Measurements from ENCODE around the gene LCE6A.

LCE6A gene

GRCh38 chr1:152884085-152884484, 41.4 kb downstream of the LCE6A start:
- Histone ChIP-seq H2AFZ (ENCODE audit: low read depth, low read length) (no peak overlapping the region), H3K27me3 (ENCODE audit: insufficient read depth, low read length, poor library complexity) (peaks cover 5% of the 10 kb centered on the region)
- TF ChIP-seq EZH2 (IDR thresholded peaks at IDR 0.05; ENCODE audit: borderline replicate concordance, low read depth, low read length, severe bottlenecking) (no peak), CTCF (IDR thresholded peaks at IDR 0.05; ENCODE audit: borderline replicate concordance, extremely low read depth, low read length, poor library complexity, severe bottlenecking) (no peak)

GRCh38 chr1:152884506-152884905, 41.9 kb downstream of the LCE6A start:
- Histone ChIP-seq H3K9me3 (ENCODE audit: insufficient read depth, low read length, severe bottlenecking) (no peaks in the 10 kb centered on the region), H3K4me2 (ENCODE audit: insufficient read depth, low read length) (no peak overlapping the region), H3K27ac (ENCODE audit: low read length) (no peak overlapping the region), H2AFZ (ENCODE audit: low read depth, low read length) (no peak overlapping the region), H3K36me3 (ENCODE audit: insufficient read depth, low read length) (no peaks in the 10 kb centered on the region), H3K9ac (ENCODE audit: low read depth, low read length) (no peak overlapping the region), H3K4me3 (ENCODE audit: low read depth in 1 of 2, low read length in 2 of 2) (no peak overlapping the region), H3K4me1 (ENCODE audit: insufficient read depth, low read length) (no peaks in the 10 kb centered on the region), H4K20me1 (ENCODE audit: insufficient read depth, low read length) (no peaks in the 10 kb centered on the region), H3K79me2 (ENCODE audit: insufficient read depth, low read length) (no peaks in the 10 kb centered on the region), H3K27me3 (ENCODE audit: insufficient read depth, low read length, poor library complexity) (peaks cover 7% of the 10 kb centered on the region)
- TF ChIP-seq CTCF (IDR thresholded peaks at IDR 0.05; ENCODE audit: borderline replicate concordance, extremely low read depth, low read length, poor library complexity, severe bottlenecking) (no peak), EZH2 (IDR thresholded peaks at IDR 0.05; ENCODE audit: borderline replicate concordance, low read depth, low read length, severe bottlenecking) (no peak)
- DNase-seq (no peak), ATAC-seq (ENCODE audit: insufficient read depth, low read depth) (no peak)

More at GRCh38 chr1:152884085-152884484, 41.4 kb downstream of the LCE6A start:
- H4K20me1 ChIP-seq (ENCODE audit: insufficient read depth, low read length): no peaks in the 10 kb centered on the region
- H3K4me1 ChIP-seq (ENCODE audit: insufficient read depth, low read length): no peaks in the 10 kb centered on the region
- no peak overlapping the region for H3K9ac ChIP-seq (ENCODE audit: low read depth, low read length)
- no peaks in the 10 kb centered on the region for H3K36me3 ChIP-seq (ENCODE audit: insufficient read depth, low read length)
- ATAC-seq (ENCODE audit: insufficient read depth, low read depth) (no peak), DNase-seq (no peak)
- no peaks in the 10 kb centered on the region for H3K9me3 ChIP-seq (ENCODE audit: insufficient read depth, low read length, severe bottlenecking)
- no peak overlapping the region for H3K27ac ChIP-seq (ENCODE audit: low read length)
- no peak overlapping the region for H3K4me2 ChIP-seq (ENCODE audit: insufficient read depth, low read length)
- H3K79me2 ChIP-seq (ENCODE audit: insufficient read depth, low read length): no peaks in the 10 kb centered on the region
- H3K4me3 ChIP-seq (ENCODE audit: low read depth in 1 of 2, low read length in 2 of 2): no peak overlapping the region

GRCh38 chr1:152884966-152885624, 42.4 kb downstream of the LCE6A start:
- H3K4me3 ChIP-seq (ENCODE audit: low read depth in 1 of 2, low read length in 2 of 2): no peak overlapping the region
- no peaks in the 10 kb centered on the region for H3K4me1 ChIP-seq (ENCODE audit: insufficient read depth, low read length)
- no peaks in the 10 kb centered on the region for H3K9me3 ChIP-seq (ENCODE audit: insufficient read depth, low read length, severe bottlenecking)
- H3K4me2 ChIP-seq (ENCODE audit: insufficient read depth, low read length): no peak overlapping the region
- no peaks in the 10 kb centered on the region for H3K79me2 ChIP-seq (ENCODE audit: insufficient read depth, low read length)
- H4K20me1 ChIP-seq (ENCODE audit: insufficient read depth, low read length): no peaks in the 10 kb centered on the region
- ATAC-seq (ENCODE audit: insufficient read depth, low read depth) (no peak), DNase-seq (no peak)
- peaks cover 11% of the 10 kb centered on the region for H3K27me3 ChIP-seq (ENCODE audit: insufficient read depth, low read length, poor library complexity)
- no peak overlapping the region for H2AFZ ChIP-seq (ENCODE audit: low read depth, low read length)
- TF ChIP-seq CTCF (IDR thresholded peaks at IDR 0.05; ENCODE audit: borderline replicate concordance, extremely low read depth, low read length, poor library complexity, severe bottlenecking): no peak
- TF ChIP-seq EZH2 (IDR thresholded peaks at IDR 0.05; ENCODE audit: borderline replicate concordance, low read depth, low read length, severe bottlenecking): no peak
- H3K9ac ChIP-seq (ENCODE audit: low read depth, low read length): no peak overlapping the region
- H3K27ac ChIP-seq (ENCODE audit: low read length): no peak overlapping the region
- no peaks in the 10 kb centered on the region for H3K36me3 ChIP-seq (ENCODE audit: insufficient read depth, low read length)

Measured in DND-41 (cell line).